IMR-90 (cell line): ENCODE results near the gene DOCK4. TPM values are rescaled to one million over a fixed set of nuclear protein-coding genes. Genes with fewer than 3 reads are reported as not detected.

Experiments used
- ATAC-seq: fragments of 200-7000 bp; cut with Tn5 transposase; 2 replicates; pipeline ENCODE4 v1.9.1; 2020; ENCODE audit warnings: low read depth, mild to moderate bottlenecking, moderate library complexity
- BruUV-seq: library from RNA; stranded (reverse); fragments of 400-500 nt; replicated peaks from 2 replicates; lab custom pipeline; 2021; lab: Mats Ljungman, UMichigan
- CTCF ChIA-PET: fragments of 300-600 bp; formaldehyde crosslinking; extraction: SDS; loops from one replicate; lab custom pipeline; 2021; ENCODE audit warnings: antibody characterized with exemption; lab: Yijun Ruan, JAX
- POLR2A ChIA-PET: fragments of 300-600 bp; sonication (Branson Sonifier 250); formaldehyde crosslinking; loops from one replicate; lab custom pipeline; 2022; ENCODE audit warnings: antibody characterized with exemption; ENCODE audit not compliant: unreplicated experiment; lab: Charles Lee
- DNase-seq: peaks from one replicate; pipeline ENCODE4 v3.0.0; 2013
- H2AFZ ChIP-seq: replicated peaks from 2 replicates; pipeline ENCODE3; 2013; ENCODE audit warnings: low read length, mild to moderate bottlenecking; ENCODE audit not compliant: poor library complexity
- H2AK5ac ChIP-seq: 2 replicates; pipeline ENCODE4 v1.6.1; 2013; ENCODE audit warnings: low read depth, low read length, inconsistent platforms
- H2AK9ac ChIP-seq: replicated peaks from 2 replicates; pipeline ENCODE3; 2013; ENCODE audit warnings: mild to moderate bottlenecking, low read depth, low read length, moderate library complexity; ENCODE audit not compliant: poor library complexity
- H2BK120ac ChIP-seq: 2 replicates; pipeline ENCODE4 v1.6.1; 2013; ENCODE audit warnings: low read depth, low read length, inconsistent platforms
- H2BK15ac ChIP-seq: 3 replicates; pipeline ENCODE4 v1.6.1; 2013; ENCODE audit warnings: low read depth, low read length, inconsistent platforms
- H2BK20ac ChIP-seq: 2 replicates; pipeline ENCODE4 v1.6.1; 2013; ENCODE audit warnings: low read depth, mild to moderate bottlenecking, inconsistent platforms, low read length, moderate library complexity
- H2BK5ac ChIP-seq: 2 replicates; pipeline ENCODE4 v1.6.1; 2013; ENCODE audit warnings: mild to moderate bottlenecking, low read depth, low read length, inconsistent platforms; ENCODE audit not compliant: poor library complexity, severe bottlenecking
- H3K14ac ChIP-seq: replicated peaks from 2 replicates; pipeline ENCODE4 v1.6.1; 2013; ENCODE audit warnings: low read depth, low read length, inconsistent platforms
- H3K18ac ChIP-seq: 2 replicates; pipeline ENCODE4 v1.6.1; 2013; ENCODE audit warnings: low read depth, low read length, control low read depth
- H3K23ac ChIP-seq: 2 replicates; pipeline ENCODE4 v1.6.1; 2013; ENCODE audit warnings: low read depth, low read length, inconsistent platforms
- H3K27ac ChIP-seq: 2 replicates; pipeline ENCODE4 v1.5.1; 2013; ENCODE audit warnings: mild to moderate bottlenecking, control low read depth, low read length; ENCODE audit not compliant: insufficient read depth
- H3K27me3 ChIP-seq: 2 replicates; pipeline ENCODE4 v1.6.1; 2013; ENCODE audit warnings: low read length; ENCODE audit not compliant: control insufficient read depth, insufficient read depth
- H3K36me3 ChIP-seq: 2 replicates; pipeline ENCODE4 v1.6.1; 2013; ENCODE audit warnings: low read length, mixed read lengths; ENCODE audit not compliant: control insufficient read depth, insufficient read depth
- H3K4ac ChIP-seq: 2 replicates; pipeline ENCODE4 v1.6.1; 2013; ENCODE audit warnings: low read depth, low read length, inconsistent platforms
- H3K4me1 ChIP-seq: 2 replicates; pipeline ENCODE4 v1.6.1; 2013; ENCODE audit warnings: low read length, mixed read lengths; ENCODE audit not compliant: control insufficient read depth, insufficient read depth
- H3K4me2 ChIP-seq: 2 replicates; pipeline ENCODE4 v1.6.1; 2013; ENCODE audit warnings: low read depth, mild to moderate bottlenecking, control low read depth, low read length, moderate library complexity
- H3K4me3 ChIP-seq: 2 replicates; pipeline ENCODE4 v1.5.1; 2013; ENCODE audit warnings: low read depth, mild to moderate bottlenecking, control low read depth, low read length, moderate library complexity; ENCODE audit not compliant: insufficient read depth
- H3K56ac ChIP-seq: 2 replicates; pipeline ENCODE4 v1.6.1; 2013; ENCODE audit warnings: low read length, inconsistent platforms; ENCODE audit not compliant: insufficient read depth; ENCODE audit errors: extremely low read depth
- H3K79me1 ChIP-seq, 2 experiments: 2 replicates each; pipeline ENCODE4 v1.6.1; 2013; ENCODE audit warnings: low read length in 2 of 2, inconsistent platforms in 1 of 2, low read depth in 1 of 2
- H3K9ac ChIP-seq: 2 replicates; pipeline ENCODE4 v1.6.1; 2013; ENCODE audit warnings: low read depth, low read length, control low read depth
- H3K9me1 ChIP-seq: 2 replicates; pipeline ENCODE4 v1.6.1; 2013; ENCODE audit warnings: low read length, inconsistent platforms; ENCODE audit not compliant: insufficient read depth
- H3K9me3 ChIP-seq: 2 replicates; pipeline ENCODE4 v1.6.1; 2013; ENCODE audit warnings: low read length; ENCODE audit not compliant: control insufficient read depth, insufficient read depth
- H4K20me1 ChIP-seq: 2 replicates; pipeline ENCODE4 v1.6.1; 2013; ENCODE audit warnings: low read length, inconsistent platforms; ENCODE audit not compliant: insufficient read depth
- H4K5ac ChIP-seq: 2 replicates; pipeline ENCODE4 v1.6.1; 2013; ENCODE audit warnings: mild to moderate bottlenecking, low read depth, low read length, control low read depth
- H4K8ac ChIP-seq, 2 experiments: 2 replicates each; pipeline ENCODE4 v1.6.1; 2013; ENCODE audit warnings: low read depth in 2 of 2, low read length in 2 of 2, control low read depth in 1 of 2, inconsistent platforms in 1 of 2
- H4K91ac ChIP-seq: 2 replicates; pipeline ENCODE4 v1.6.1; 2013; ENCODE audit warnings: low read depth, low read length, inconsistent platforms; ENCODE audit not compliant: insufficient read depth
- CHD1 ChIP-seq: IDR thresholded peaks from 2 replicates; pipeline ENCODE4 v1.6.1; 2012; ENCODE audit warnings: low read depth, low read length, improper control_type of control experiment
- FOS ChIP-seq: fragments of 150-350 bp; IDR thresholded peaks from 2 replicates; pipeline ENCODE4 v1.6.1; 2016; ENCODE audit warnings: low read depth, low read length
- MAFK ChIP-seq: IDR thresholded peaks from 2 replicates; pipeline ENCODE4 v1.6.1; 2012; ENCODE audit warnings: low read depth, low read length, improper control_type of control experiment
- MAZ ChIP-seq: IDR thresholded peaks from 2 replicates; pipeline ENCODE4 v1.6.1; 2012; ENCODE audit warnings: low read depth, mild to moderate bottlenecking, low read length, improper control_type of control experiment, moderate library complexity, borderline replicate concordance
- MXI1 ChIP-seq: IDR thresholded peaks from 2 replicates; pipeline ENCODE4 v1.6.1; 2012; ENCODE audit warnings: low read depth, mild to moderate bottlenecking, low read length, moderate library complexity, borderline replicate concordance
- NFE2L2 ChIP-seq: fragments of 150-350 bp; IDR thresholded peaks from 2 replicates; pipeline ENCODE4 v1.6.1; 2016; ENCODE audit warnings: low read depth, mild to moderate bottlenecking, low read length
- POLR2A ChIP-seq: IDR thresholded peaks from 2 replicates; pipeline ENCODE4 v1.6.1; 2012; ENCODE audit warnings: mild to moderate bottlenecking, low read depth, low read length
- RAD21 ChIP-seq: IDR thresholded peaks from 2 replicates; pipeline ENCODE4 v1.6.1; 2012; ENCODE audit warnings: low read length, improper control_type of control experiment
- WGBS, 2 experiments: methylation state at CpG; one replicate each; pipeline versions ENCODE4 v1.1.5 to v1.1.7; 2013; ENCODE audit warnings: missing lambda C conversion rate in 2 of 2; ENCODE audit not compliant: insufficient read length in 1 of 2; ENCODE audit errors: extremely low coverage in 2 of 2; 5-methylcytosine and 5-hydroxymethylcytosine counted together
- dilution Hi-C: fragments of 300-500 bp; cut with HindIII; formaldehyde crosslinking; loops from one replicate; pipeline ENCODE4 v1.14.3; 2018; ENCODE audit warnings: low sequenced_read_pairs; ENCODE audit not compliant: unreplicated experiment
- in situ Hi-C: fragments of 300-500 bp; cut with MboI; formaldehyde crosslinking; loops from 3 replicates; pipeline ENCODE4 v1.14.3; 2019; ENCODE audit warnings: low sequenced_read_pairs, inconsistent platforms, mixed read lengths
- intact Hi-C: fragments of 100-400 bp; cut with micrococcal nuclease; formaldehyde crosslinking; loops from 2 replicates; pipeline ENCODE4 v1.10.0; 2022
- polyA plus RNA-seq, 3 experiments: library from polyadenylated mRNA; depleted of rRNA; stranded (reverse); fragments of >200 nt; gene quantifications; 2 replicates each; pipeline ENCODE4 v1.2.3, GENCODE V29; 2012; ENCODE audit warnings: low replicate concordance in 1 of 3
- total RNA-seq: library from RNA; depleted of rRNA; stranded (reverse); fragments of >200 nt; gene quantifications from 2 replicates; pipeline ENCODE4 v1.2.3, GENCODE V29; 2012

Gene DOCK4
- total and polyA plus RNA-seq, 2 of the 4 experiments (the other 2 are of a cell fraction) = 4.4 to 12.2 TPM

GRCh38 chr7:112248598-112248997 lies 42.4 kb upstream of the DOCK4 start:
- Histone ChIP-seq H4K20me1 (no peaks in the 10 kb centered on the region), H4K8ac (no peak overlapping the region), H3K27ac (no peak overlapping the region), H4K5ac (no peak overlapping the region), H2AFZ (no peak overlapping the region), H3K4me1 (no peaks in the 10 kb centered on the region), H2AK9ac (no peak overlapping the region), H3K56ac (no peak overlapping the region), H2BK20ac (no peak overlapping the region), H3K14ac (no peak overlapping the region), H3K23ac (no peak overlapping the region), H3K4me3 (no peak overlapping the region), H4K91ac (no peak overlapping the region), H3K9me1 (no peaks in the 10 kb centered on the region), H3K9ac (no peak overlapping the region), H3K4me2 (no peak overlapping the region), H2BK15ac (no peak overlapping the region), H3K9me3 (no peaks in the 10 kb centered on the region), H2BK120ac (no peak overlapping the region), H3K79me1 (peaks cover 4 to 9% of the 10 kb centered on the region in 2 experiments; a peak in 2 of 4 replicates), H3K18ac (no peak overlapping the region), H3K27me3 (no peaks in the 10 kb centered on the region), H2BK5ac (no peak overlapping the region), H3K4ac (no peak overlapping the region), H2AK5ac (no peak overlapping the region), H3K36me3 (no peaks in the 10 kb centered on the region)
- no CpG with 5 or more reads among the region's 2 CpGs for WGBS, 2 experiments
- no TSS peak for BruUV-seq
- CTCF ChIA-PET = no interaction called here
- intact Hi-C loops (no loop called here), dilution Hi-C loops (no loop called here), in situ Hi-C loops (no loop called here)
- TF ChIP-seq MXI1 = no peak
- TF ChIP-seq RAD21 = no peak
- no peak for TF ChIP-seq NFE2L2
- no peak for TF ChIP-seq FOS
- no peak for TF ChIP-seq CHD1
- no peak for TF ChIP-seq POLR2A
- no peak for TF ChIP-seq MAZ
- TF ChIP-seq MAFK = no peak
- no peak for DNase-seq
- POLR2A ChIA-PET = no interaction called here
- no peak for ATAC-seq
